Cardiac muscle cell (in vitro differentiated cells and primary cell): ENCODE results near the gene POFUT2. TPM values are rescaled to one million over a fixed set of nuclear protein-coding genes. Genes with fewer than 3 reads are reported as not detected.

Experiments used
- DNase-seq, 2 donors: peaks; one replicate each; pipeline versions ENCODE4 v3.0.0 to v3.0.0-alpha.2; 2010 to 2017; ENCODE audit warnings: low read depth in 1 of 2, low spot score in 1 of 2
- H3K27ac ChIP-seq: fragments of 200-600 bp; sonication (generic); 2 replicates; pipeline ENCODE4 v1.5.1; 2016
- H3K27me3 ChIP-seq: fragments of 200-600 bp; sonication (generic); 2 replicates; pipeline ENCODE4 v1.6.0; 2016; ENCODE audit warnings: control low read depth
- H3K36me3 ChIP-seq: fragments of 200-600 bp; sonication (generic); 2 replicates; pipeline ENCODE4 v1.5.1; 2016; ENCODE audit warnings: control low read depth
- H3K4me1 ChIP-seq: fragments of 200-600 bp; sonication (generic); 2 replicates; pipeline ENCODE4 v1.8.1; 2017; ENCODE audit warnings: low read depth, mild to moderate bottlenecking, mixed run types
- H3K4me3 ChIP-seq: fragments of 200-600 bp; sonication (generic); 2 replicates; pipeline ENCODE4 v1.5.1; 2016; ENCODE audit warnings: mild to moderate bottlenecking
- H3K9me3 ChIP-seq: fragments of 200-600 bp; sonication (generic); 2 replicates; pipeline ENCODE4 v1.5.1; 2017; ENCODE audit warnings: low read depth, mild to moderate bottlenecking, control low read depth
- CTCF ChIP-seq: IDR thresholded peaks from 2 replicates; pipeline ENCODE4 v1.5.1; 2012; ENCODE audit warnings: low read depth, mild to moderate bottlenecking, low read length
- polyA plus RNA-seq: library from polyadenylated mRNA; unstranded; fragments of >200 nt; fragmentation: Nextera tagmentation; extraction: Ambion mirVana; gene quantifications from 2 replicates; pipeline ENCODE4 v1.2.1, GENCODE V29; 2016
- total RNA-seq: library from RNA; depleted of rRNA; stranded (reverse); fragments of >200 nt; gene quantifications from 2 replicates; pipeline ENCODE4 v1.2.3, GENCODE V29; 2016

The POFUT2 gene
- total and polyA plus RNA-seq, 2 experiments from 2014 or later: 46.1 to 46.8 TPM

GRCh38 chr21:45225041-45225740, 62.5 kb downstream of the POFUT2 start:
- Histone ChIP-seq H3K4me1 (no peaks in the 10 kb centered on the region), H3K9me3 (no peaks in the 10 kb centered on the region), H3K4me3 (no peak overlapping the region), H3K36me3 (peaks cover 10% of the 10 kb centered on the region), H3K27ac (no peak overlapping the region), H3K27me3 (no peaks in the 10 kb centered on the region)
- DNase-seq: no peak
- TF ChIP-seq CTCF: no peak

- DNase-seq: no peak
- Histone ChIP-seq H3K4me3 (no peak overlapping the region), H3K27me3 (no peaks in the 10 kb centered on the region), H3K27ac (no peak overlapping the region), H3K9me3 (no peaks in the 10 kb centered on the region), H3K36me3 (peaks cover 10% of the 10 kb centered on the region), H3K4me1 (no peaks in the 10 kb centered on the region)
- no peak for TF ChIP-seq CTCF
These were observed 63.3 kb downstream of the POFUT2 start for GRCh38 chr21:45224189-45224938.

GRCh38 chr21:45223236-45224185, 64.2 kb downstream of the POFUT2 start:
- Histone ChIP-seq H3K4me3 (no peak overlapping the region), H3K27me3 (no peaks in the 10 kb centered on the region), H3K9me3 (no peaks in the 10 kb centered on the region), H3K4me1 (no peaks in the 10 kb centered on the region), H3K27ac (no peak overlapping the region), H3K36me3 (peaks cover 10% of the 10 kb centered on the region)
- no peak for TF ChIP-seq CTCF
- DNase-seq: no peak

- H3K27ac ChIP-seq: no peak overlapping the region
- no peak for DNase-seq
- H3K27me3 ChIP-seq: no peaks in the 10 kb centered on the region
- no peak overlapping the region for H3K4me3 ChIP-seq
- H3K36me3 ChIP-seq: peaks cover 10% of the 10 kb centered on the region
- no peaks in the 10 kb centered on the region for H3K9me3 ChIP-seq
- no peak for TF ChIP-seq CTCF
- H3K4me1 ChIP-seq: no peaks in the 10 kb centered on the region
These were observed 65.7 kb downstream of the POFUT2 start for GRCh38 chr21:45222001-45222400.

- H3K27me3 ChIP-seq: no peaks in the 10 kb centered on the region
- peaks cover 10% of the 10 kb centered on the region for H3K36me3 ChIP-seq
- no peak overlapping the region for H3K27ac ChIP-seq
- TF ChIP-seq CTCF: no peak
- no peaks in the 10 kb centered on the region for H3K4me1 ChIP-seq
- DNase-seq: no peak
- H3K4me3 ChIP-seq: no peak overlapping the region
- H3K9me3 ChIP-seq: no peaks in the 10 kb centered on the region
These were observed 66.8 kb downstream of the POFUT2 start for GRCh38 chr21:45220714-45221490.
